ENCODE data around the gene SMIM1. TPM values are rescaled to one million over a fixed set of nuclear protein-coding genes. Genes with fewer than 3 reads are reported as not detected.
A peak's percentile ranks its signal among the peaks of the same experiment; 100 is the strongest.
"Not testable (repeated sequence)": the region's sequence is repeated elsewhere in the genome, so short reads cannot be mapped to it uniquely, and the experiment has no call there.

The SMIM1 gene
- total and polyA plus RNA-seq, 9 of the 15 experiments (the other 6 are each of a cell fraction or from before 2014, with no cell fraction given), result 2.3 to 125 (median 24.3) TPM

DNA sequence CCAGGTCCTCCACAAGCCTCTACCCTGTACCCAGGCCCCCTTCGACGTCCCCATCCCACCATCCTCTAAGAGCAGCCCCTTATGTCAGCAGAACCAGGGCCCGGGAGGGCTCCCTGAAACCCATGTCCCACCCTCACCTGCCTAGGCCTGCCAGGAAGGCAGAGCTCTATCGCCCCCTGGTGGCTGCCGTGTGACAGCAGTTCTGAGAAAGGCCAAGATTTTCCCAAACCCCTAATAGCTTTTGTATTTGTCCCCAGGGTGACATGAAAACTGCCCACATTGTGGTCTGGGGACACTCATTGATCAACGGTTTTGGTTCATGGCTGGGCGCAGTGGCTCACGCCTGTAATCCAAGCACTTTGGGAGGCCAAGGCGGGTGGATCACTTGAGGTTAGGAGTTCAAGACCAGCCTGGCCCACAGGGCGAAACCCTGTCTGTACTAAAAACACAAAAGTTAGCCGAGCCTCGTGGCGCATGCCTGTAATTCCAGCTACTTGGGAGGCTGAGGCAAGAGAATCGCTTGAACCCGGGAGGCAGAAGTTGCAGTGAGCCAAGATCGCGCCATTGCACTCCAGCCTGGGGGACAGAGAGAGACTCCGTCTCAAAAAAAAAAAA lies 48.0 kb upstream of the SMIM1 start:
- not testable (repeated sequence) for BruUV-seq (replicated peaks); H3K36me3 ChIP-seq (ENCODE audit: control insufficient read depth, insufficient read depth, low read length); TF ChIP-seq MYC (IDR thresholded peaks at IDR 0.05; ENCODE audit: low read depth, low read length); JUND (tag; IDR thresholded peaks at IDR 0.05; ENCODE audit: borderline replicate concordance, low read depth, low read length)
- intact Hi-C loops (cut with micrococcal nuclease), result loop anchor here (1.0 to 5.0 kb wide), 4 partner anchors 29 to 233 kb away; partner anchors contain the start of gene TPRG1L
- peak; percentile 62; the same call in 1 of the 2 replicates for TF ChIP-seq XRCC5 (IDR thresholded peaks at IDR 0.05; ENCODE audit: low read depth, low read length)
- TF ChIP-seq, protein P1, sequence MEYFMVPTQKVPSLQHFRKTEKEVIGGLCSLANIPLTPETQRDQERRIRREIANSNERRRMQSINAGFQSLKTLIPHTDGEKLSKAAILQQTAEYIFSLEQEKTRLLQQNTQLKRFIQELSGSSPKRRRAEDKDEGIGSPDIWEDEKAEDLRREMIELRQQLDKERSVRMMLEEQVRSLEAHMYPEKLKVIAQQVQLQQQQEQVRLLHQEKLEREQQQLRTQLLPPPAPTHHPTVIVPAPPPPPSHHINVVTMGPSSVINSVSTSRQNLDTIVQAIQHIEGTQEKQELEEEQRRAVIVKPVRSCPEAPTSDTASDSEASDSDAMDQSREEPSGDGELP (CRISPR knock-in tag; IDR thresholded peaks at IDR 0.05; ENCODE audit: borderline replicate concordance), result 0 out of 2 replicates have a peak, but pooled peaks have one; percentile 30
- TF ChIP-seq ZNF263 (CRISPR knock-in tag; IDR thresholded peaks at IDR 0.05; ENCODE audit: borderline replicate concordance), result peak; percentile 46; the same call in 1 of the 2 replicates
- TF ChIP-seq MYC (CRISPR knock-in tag; IDR thresholded peaks at IDR 0.05; ENCODE audit: borderline replicate concordance, low read depth), result 0 out of 2 replicates have a peak, but pooled peaks have one; percentile 17
- TF ChIP-seq RB1 (IDR thresholded peaks at IDR 0.05; ENCODE audit: low read depth), result peak; percentile 30; the same call in 1 of the 2 replicates
- TF ChIP-seq, protein P2, sequence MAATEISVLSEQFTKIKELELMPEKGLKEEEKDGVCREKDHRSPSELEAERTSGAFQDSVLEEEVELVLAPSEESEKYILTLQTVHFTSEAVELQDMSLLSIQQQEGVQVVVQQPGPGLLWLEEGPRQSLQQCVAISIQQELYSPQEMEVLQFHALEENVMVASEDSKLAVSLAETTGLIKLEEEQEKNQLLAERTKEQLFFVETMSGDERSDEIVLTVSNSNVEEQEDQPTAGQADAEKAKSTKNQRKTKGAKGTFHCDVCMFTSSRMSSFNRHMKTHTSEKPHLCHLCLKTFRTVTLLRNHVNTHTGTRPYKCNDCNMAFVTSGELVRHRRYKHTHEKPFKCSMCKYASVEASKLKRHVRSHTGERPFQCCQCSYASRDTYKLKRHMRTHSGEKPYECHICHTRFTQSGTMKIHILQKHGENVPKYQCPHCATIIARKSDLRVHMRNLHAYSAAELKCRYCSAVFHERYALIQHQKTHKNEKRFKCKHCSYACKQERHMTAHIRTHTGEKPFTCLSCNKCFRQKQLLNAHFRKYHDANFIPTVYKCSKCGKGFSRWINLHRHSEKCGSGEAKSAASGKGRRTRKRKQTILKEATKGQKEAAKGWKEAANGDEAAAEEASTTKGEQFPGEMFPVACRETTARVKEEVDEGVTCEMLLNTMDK (IDR thresholded peaks at IDR 0.05; ENCODE audit: borderline replicate concordance, insufficient read depth, low read depth, low read length, poor library complexity, severe bottlenecking), result peak; percentile 64
- TF ChIP-seq, protein P3, sequence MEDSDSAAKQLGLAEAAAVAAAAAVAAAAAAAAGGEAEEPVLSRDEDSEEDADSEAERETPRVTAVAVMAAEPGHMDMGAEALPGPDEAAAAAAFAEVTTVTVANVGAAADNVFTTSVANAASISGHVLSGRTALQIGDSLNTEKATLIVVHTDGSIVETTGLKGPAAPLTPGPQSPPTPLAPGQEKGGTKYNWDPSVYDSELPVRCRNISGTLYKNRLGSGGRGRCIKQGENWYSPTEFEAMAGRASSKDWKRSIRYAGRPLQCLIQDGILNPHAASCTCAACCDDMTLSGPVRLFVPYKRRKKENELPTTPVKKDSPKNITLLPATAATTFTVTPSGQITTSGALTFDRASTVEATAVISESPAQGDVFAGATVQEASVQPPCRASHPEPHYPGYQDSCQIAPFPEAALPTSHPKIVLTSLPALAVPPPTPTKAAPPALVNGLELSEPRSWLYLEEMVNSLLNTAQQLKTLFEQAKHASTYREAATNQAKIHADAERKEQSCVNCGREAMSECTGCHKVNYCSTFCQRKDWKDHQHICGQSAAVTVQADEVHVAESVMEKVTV (CRISPR knock-in tag; IDR thresholded peaks at IDR 0.05), result peak; percentile 17; the same call in 1 of the 2 replicates
- peak; percentile 74 to 93 for TF ChIP-seq RAD21 (CRISPR knock-in tag; conservative IDR thresholded peaks at IDR 0.05 in 1 of 2, IDR thresholded peaks at IDR 0.05 in 1 of 2)
- 0 out of 2 replicates have a peak, but pooled peaks have one; percentile 13 for TF ChIP-seq JUND (IDR thresholded peaks at IDR 0.05; ENCODE audit: borderline replicate concordance, low read depth, low read length)

More for the DNA sequence above, 48.0 kb upstream of the SMIM1 start:
- H3K4me2 ChIP-seq (ENCODE audit: insufficient read depth, low read length); H3K9me1 ChIP-seq (ENCODE audit: control insufficient read depth, insufficient read depth, low read length); H3K9me3 ChIP-seq (replicated peaks; ENCODE audit: control insufficient read depth, insufficient read depth, low read depth, low read length); H3K9ac ChIP-seq (ENCODE audit: insufficient read depth in 1 of 2, low read depth in 2 of 2, low read length in 2 of 2); H3K27ac ChIP-seq (ENCODE audit: extremely low read depth, low read depth, low read length); H3K79me2 ChIP-seq (ENCODE audit: control insufficient read depth, insufficient read depth, low read length); H2AFZ ChIP-seq (ENCODE audit: low read depth, low read length); H3K4me3 ChIP-seq; in situ Hi-C loops (cut with MboI): not testable (repeated sequence)
- ChIA-PET POLR2A (interaction anchor here (0.6 to 1.3 kb wide), 3 partner anchors 10 to 549 kb away, joined by 3 to 4 read pairs (median 3); no protein-coding TSS in a partner anchor), CTCF (ENCODE audit: low intra/inter-chr PET ratio) (interaction anchor here (0.6 to 1.8 kb wide), 8 partner anchors 65 to 233 kb away, joined by 3 to 9 read pairs (median 4); no protein-coding TSS in a partner anchor)
- DNase-seq (ENCODE audit: extremely low read depth in 1 of 4, low spot score in 3 of 4), result peak; percentile 75 to 87 (median 78)
- H4K20me1 ChIP-seq (replicated peaks; ENCODE audit: control insufficient read depth, insufficient read depth, low read length), result peaks cover 21% of the 10 kb centered on the region
- peak; percentile 78 for ATAC-seq
- peaks cover 0 to 42% of the 10 kb centered on the region in 2 experiments; a peak in 2 of 5 replicates for H3K4me1 ChIP-seq (replicated peaks in 1 of 2; ENCODE audit: control insufficient read depth in 2 of 2, insufficient read depth in 2 of 2, low read length in 2 of 2)
- FAIRE-seq, result peak; percentile 97
- H3K27me3 ChIP-seq (ENCODE audit: control insufficient read depth in 2 of 2, insufficient read depth in 2 of 2, low read length in 2 of 2), result peaks cover 16 to 53% of the 10 kb centered on the region in 2 experiments; a peak in 4 of 5 replicates
- 10% methylated on average over 18 of the region's 18 CpGs for WGBS (ENCODE audit: insufficient coverage, low coverage, missing lambda C conversion rate)
